ENCODE measurements around the gene MB21D2. TPM values are rescaled to one million over a fixed set of nuclear protein-coding genes. Genes with fewer than 3 reads are reported as not detected.
A peak's percentile ranks its signal among the peaks of the same experiment; 100 is the strongest.

MB21D2 gene
- total RNA-seq, 2 experiments from 2014 or later, result 4.3 to 5.3 TPM

DNA sequence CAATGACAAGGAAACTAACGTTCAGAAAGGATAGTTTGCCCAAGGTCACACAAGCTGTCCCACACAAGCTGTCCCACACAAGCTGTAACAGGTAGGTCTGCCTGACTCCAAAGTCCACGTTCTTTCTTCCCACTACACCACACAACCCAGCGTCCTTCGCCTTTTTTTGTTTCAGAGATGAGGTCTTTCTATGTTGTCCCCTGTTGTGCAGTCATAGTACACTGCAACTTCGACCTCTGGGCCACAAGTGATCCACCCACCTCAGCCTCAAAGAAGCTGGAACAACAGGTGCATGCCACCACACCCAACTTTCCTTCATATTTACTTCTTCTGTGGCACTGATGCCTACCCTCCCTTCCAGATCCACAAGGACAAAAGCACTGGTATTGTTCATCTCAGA lies 21.4 kb downstream of the MB21D2 start:
- Mint-ChIP-seq H3K9me3 (peaks cover 2% of the 10 kb centered on the region), H3K27ac (no peak overlapping the region), H3K4me1 (peaks cover 61% of the 10 kb centered on the region), H3K27me3 (peaks cover 12% of the 10 kb centered on the region), H3K4me3 (no peak overlapping the region), H3K36me3 (peaks cover 27% of the 10 kb centered on the region)
- POLR2A ChIA-PET, result no interaction called here
- DNase-seq (no peak), ATAC-seq (ENCODE audit: low read depth) (no peak)

DNA sequence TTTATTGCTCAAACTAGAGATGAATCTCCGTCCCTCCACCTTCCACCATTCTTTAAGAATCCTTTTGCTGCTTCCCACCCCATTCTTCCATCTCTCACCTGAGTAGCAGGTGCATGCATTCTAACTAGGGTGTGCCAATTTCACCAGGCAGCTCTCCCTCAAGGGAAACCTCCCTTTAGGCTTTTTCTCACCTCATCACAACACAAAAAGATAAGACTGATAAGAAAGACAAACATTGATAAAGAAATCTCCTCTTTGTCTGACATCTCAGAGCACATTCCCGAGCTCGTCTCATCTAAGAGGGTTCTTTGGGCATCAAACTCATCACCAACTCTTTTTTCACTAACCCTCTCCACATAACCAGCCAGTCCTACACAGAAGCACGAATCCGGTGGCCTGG lies 23.0 kb downstream of the MB21D2 start:
- Mint-ChIP-seq H3K36me3 (peaks cover 17% of the 10 kb centered on the region), H3K9me3 (no peaks in the 10 kb centered on the region), H3K4me3 (peak overlapping the region; percentile 47), H3K27ac (peak overlapping the region; percentile 72), H3K4me1 (peaks cover 60% of the 10 kb centered on the region), H3K27me3 (peaks cover 12% of the 10 kb centered on the region)
- DNase-seq, result no peak
- POLR2A ChIA-PET, result no interaction called here
- ATAC-seq (ENCODE audit: low read depth), result no peak

DNA sequence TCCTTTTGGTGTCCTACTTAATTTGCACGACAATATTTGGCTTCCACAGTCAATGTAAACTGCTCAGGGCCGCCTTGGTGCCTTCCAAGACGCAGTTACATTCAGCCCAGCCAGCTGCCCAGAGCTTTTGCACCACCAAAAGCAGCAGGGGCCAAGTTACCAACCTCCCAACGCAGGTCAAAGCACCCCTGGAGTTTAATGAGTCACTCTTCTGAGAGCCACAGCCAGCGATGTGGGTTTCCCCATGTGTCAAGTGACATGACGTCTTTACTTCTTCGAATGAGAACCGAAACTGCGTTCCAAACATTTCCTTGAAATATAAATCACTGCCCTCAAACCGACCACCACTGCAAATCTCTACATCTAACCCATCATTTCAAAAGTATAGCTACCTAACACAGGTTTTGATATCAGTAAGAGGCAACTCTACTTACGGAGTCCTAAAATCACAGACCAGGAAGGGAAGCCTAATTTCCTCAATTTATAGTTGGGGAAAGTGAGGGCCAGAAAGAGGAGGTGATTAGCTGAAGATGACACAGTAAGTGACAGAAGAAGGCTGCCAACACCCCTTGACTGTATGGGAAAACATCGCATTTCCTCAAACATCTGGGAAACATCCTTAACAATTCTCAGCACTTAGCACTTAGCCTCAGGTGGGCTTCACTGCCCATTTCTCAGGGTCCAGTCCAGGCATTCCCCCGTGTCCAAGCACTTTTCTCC lies 24.5 kb downstream of the MB21D2 start:
- DNase-seq (peak; percentile 60), ATAC-seq (ENCODE audit: low read depth) (peak; percentile 95)
- Mint-ChIP-seq H3K36me3 (peaks cover 14% of the 10 kb centered on the region), H3K4me3 (peak overlapping the region; percentile 72), H3K9me3 (no peaks in the 10 kb centered on the region), H3K27ac (peak overlapping the region; percentile 86), H3K4me1 (peaks cover 55% of the 10 kb centered on the region), H3K27me3 (peaks cover 12% of the 10 kb centered on the region)
- POLR2A ChIA-PET, result interaction anchor here (0.5 to 2.1 kb wide), 5 partner anchors 22 to 77 kb away, joined by 3 to 11 read pairs (median 3); partner anchors contain the start of gene MB21D2

DNA sequence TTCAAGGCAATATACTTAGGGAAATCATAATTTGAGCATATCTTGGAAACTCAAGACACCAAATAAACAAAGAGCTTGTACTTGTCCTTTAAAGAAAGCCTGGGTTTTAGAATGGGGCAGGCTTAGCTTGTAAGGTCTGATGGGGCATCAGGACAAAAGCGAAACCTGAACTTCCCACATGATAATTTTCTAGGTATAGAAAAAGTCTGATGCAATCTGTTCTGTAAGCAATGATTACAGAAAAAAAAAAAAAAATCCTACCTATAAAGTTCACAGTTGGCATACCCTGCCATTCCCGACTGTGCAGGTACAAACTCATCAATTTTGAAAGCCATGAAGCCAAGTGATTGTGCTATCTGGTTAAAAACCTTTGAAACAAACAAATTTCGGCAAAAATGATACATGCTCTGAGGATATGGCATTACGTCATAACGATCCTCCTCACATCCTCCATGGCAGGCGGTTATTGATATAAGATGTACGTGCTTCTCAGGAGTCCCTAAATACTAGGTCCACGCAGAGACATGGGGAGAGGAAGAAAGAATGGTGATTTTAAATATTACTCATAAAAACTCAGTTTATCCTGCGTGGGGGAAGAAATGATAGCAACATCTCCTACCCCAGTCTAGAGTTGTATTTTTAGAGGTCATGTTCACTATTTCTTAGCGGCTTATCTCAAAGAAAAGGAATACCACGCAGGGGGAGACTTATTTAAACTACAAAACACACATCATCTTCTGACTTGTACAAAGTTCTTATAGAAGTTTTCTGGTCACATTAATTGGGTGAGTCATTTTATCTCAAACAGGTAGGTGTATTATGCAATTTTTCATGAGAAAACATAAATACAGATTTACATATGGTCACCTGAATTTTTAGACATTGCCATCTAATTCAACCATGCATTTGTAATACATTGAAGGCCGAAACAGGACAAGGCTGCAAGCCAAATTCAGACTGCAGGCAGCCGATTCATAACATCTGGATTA lies 27.0 kb downstream of the MB21D2 start:
- Mint-ChIP-seq H3K27ac (peak overlapping the region; percentile 47), H3K36me3 (peaks cover 6% of the 10 kb centered on the region), H3K27me3 (peaks cover 4% of the 10 kb centered on the region), H3K4me3 (peak overlapping the region; percentile 3), H3K9me3 (no peaks in the 10 kb centered on the region), H3K4me1 (peaks cover 44% of the 10 kb centered on the region)
- DNase-seq (no peak), ATAC-seq (ENCODE audit: low read depth) (no peak)
- POLR2A ChIA-PET, result interaction anchor here (1.0 to 1.4 kb wide), 2 partner anchors 8 to 73 kb away, joined by 3 to 4 read pairs; no protein-coding TSS in a partner anchor

DNA sequence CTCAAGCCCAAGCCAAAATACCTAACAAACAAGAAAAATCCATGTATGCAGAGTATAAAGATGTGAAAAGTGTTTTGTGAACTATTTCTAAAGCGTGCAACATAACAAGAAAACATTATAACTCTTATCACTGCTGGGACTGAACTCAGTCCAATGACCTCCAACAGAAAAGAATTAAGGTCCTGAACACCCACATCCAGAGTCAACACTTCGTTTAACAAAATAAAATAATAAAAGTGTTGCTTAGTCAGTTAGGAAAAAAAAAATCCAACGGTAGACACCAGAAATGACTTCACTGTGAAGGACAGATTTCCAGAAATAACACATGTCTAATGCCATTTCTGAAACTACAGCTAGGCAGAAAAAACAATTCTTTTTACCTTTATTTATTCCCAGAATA lies 28.0 kb downstream of the MB21D2 start:
- POLR2A ChIA-PET, result interaction anchor here (1.0 to 1.2 kb wide), 2 partner anchors 9 kb away, joined by 4 read pairs; no protein-coding TSS in a partner anchor
- peaks cover 6% of the 10 kb centered on the region for H3K36me3 Mint-ChIP-seq
- H3K27me3 Mint-ChIP-seq, result peaks cover 6% of the 10 kb centered on the region
- DNase-seq (no peak), ATAC-seq (ENCODE audit: low read depth) (no peak)
- no peaks in the 10 kb centered on the region for H3K9me3 Mint-ChIP-seq
- no peak overlapping the region for H3K27ac Mint-ChIP-seq
- H3K4me1 Mint-ChIP-seq, result peaks cover 39% of the 10 kb centered on the region
- no peak overlapping the region for H3K4me3 Mint-ChIP-seq

DNA sequence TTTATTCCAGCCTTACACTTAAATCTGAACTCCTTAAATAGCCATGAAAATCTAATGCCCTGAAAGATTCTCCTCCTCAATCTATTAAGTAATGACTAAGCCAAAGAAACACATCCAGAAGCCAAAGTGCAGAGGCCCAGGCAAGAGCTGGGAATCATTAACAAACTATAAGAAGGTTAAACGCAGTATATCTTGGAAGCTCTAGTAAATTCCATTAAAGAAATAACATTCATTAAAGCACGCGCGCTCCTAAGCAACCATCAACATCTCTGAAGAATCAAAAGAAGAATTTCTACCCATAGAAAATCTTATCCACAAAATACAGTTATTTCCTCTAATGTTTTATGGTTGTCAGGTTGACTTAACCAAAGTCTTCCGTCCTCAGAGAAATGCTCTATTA lies 29.5 kb downstream of the MB21D2 start:
- Mint-ChIP-seq H3K27me3 (peaks cover 5% of the 10 kb centered on the region), H3K27ac (no peak overlapping the region), H3K4me3 (no peak overlapping the region), H3K4me1 (peaks cover 31% of the 10 kb centered on the region), H3K9me3 (no peaks in the 10 kb centered on the region), H3K36me3 (peaks cover 4% of the 10 kb centered on the region)
- ATAC-seq (ENCODE audit: low read depth) (no peak), DNase-seq (no peak)
- POLR2A ChIA-PET, result interaction anchor here (1.0 kb wide), 1 partner anchor 29 kb away, joined by 3 read pairs; no protein-coding TSS in a partner anchor

DNA sequence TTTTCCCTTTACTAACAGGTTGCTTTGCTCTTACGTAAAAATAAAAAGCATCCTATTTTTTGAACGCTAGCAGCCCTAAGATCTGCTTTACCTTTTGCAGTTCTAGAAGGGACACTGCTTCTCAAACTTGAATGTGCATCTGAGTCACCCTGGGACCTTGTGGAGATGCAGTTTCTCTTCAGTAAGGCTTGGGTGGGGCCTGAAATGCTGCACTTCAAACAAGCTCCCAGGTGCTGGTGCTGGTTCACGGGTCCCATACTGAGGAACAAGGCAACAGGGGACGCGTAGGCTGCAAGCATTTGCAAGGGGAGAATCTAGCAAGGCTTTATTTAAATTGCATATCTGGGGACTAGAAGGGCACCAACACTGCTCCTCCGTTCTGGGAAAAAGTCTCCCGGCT lies 30.0 kb downstream of the MB21D2 start:
- Mint-ChIP-seq H3K4me1 (peaks cover 27% of the 10 kb centered on the region), H3K36me3 (peaks cover 4% of the 10 kb centered on the region), H3K27me3 (peaks cover 6% of the 10 kb centered on the region), H3K27ac (no peak overlapping the region), H3K4me3 (no peak overlapping the region), H3K9me3 (no peaks in the 10 kb centered on the region)
- DNase-seq (no peak), ATAC-seq (ENCODE audit: low read depth) (no peak)
- POLR2A ChIA-PET, result no interaction called here

DNA sequence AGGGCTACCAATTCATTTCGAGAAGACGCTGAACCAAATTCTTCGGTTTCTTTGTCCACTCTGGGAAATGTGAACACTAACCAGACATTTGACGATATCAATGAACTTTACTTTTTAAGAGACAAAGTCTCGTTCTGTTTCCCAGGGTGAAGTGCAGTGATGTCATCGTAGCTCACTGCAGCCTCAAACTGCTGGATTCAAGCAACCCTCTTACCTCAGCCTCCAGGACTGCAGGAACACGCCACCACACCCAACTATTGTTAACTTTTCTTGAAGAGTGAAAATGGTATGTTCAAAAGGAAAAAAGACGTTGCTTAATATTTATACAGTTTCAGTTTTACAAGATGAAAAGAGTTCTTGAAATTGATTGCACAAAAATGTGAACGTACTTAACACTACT lies 30.6 kb downstream of the MB21D2 start:
- Mint-ChIP-seq H3K36me3 (peaks cover 4% of the 10 kb centered on the region), H3K27ac (no peak overlapping the region), H3K27me3 (peaks cover 6% of the 10 kb centered on the region), H3K9me3 (no peaks in the 10 kb centered on the region), H3K4me3 (peak overlapping the region; percentile 28), H3K4me1 (peaks cover 26% of the 10 kb centered on the region)
- POLR2A ChIA-PET, result no interaction called here
- no peak for ATAC-seq (ENCODE audit: low read depth)
- no peak for DNase-seq

DNA sequence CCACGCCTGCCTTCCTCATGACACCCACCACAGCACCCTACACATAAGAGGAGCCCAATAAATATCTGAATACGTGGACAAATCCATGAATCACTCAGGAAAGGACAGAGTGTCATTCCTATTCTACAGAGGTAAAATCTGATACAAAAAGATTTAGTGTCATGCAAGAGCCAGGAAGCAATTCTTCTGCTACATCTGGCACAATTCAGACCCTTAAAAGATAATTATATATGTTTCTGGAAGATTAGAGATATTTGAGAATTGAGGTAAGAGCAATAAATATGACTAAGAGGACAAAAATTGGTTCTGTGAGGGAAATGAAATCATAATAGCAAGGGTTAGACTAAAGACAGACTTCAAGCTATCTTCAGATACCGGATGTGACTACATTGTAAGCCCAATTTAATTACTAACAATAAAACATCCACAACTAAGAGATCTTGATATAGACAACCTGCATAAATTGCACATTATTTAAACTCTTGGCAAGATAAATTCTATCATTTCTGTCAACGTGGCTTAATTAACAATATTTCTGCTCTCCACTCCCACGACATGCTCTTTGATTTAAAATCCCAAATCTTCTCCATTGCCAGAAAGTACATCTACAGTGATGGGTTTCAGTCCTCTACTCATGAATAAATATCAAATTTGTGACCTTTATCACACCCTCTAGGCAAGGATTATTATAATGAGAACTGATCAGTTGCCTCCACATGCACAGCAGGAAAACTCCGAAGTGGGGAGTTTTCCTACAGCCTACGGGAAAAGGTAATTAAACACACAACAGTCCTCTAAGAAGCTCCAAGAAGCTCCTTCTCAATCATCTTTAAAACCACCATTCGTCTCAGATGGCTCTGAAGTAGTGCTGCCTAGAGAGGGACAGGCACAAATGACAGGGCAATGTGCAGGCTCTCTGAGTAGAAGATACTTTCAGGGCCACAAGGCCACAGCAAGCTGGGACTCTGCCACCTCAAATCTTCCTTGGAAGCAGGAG lies 32.6 kb downstream of the MB21D2 start:
- Mint-ChIP-seq H3K27ac (no peak overlapping the region), H3K4me3 (no peak overlapping the region), H3K27me3 (peaks cover 6% of the 10 kb centered on the region), H3K36me3 (peaks cover 4% of the 10 kb centered on the region), H3K4me1 (peaks cover 14% of the 10 kb centered on the region), H3K9me3 (no peaks in the 10 kb centered on the region)
- POLR2A ChIA-PET, result no interaction called here
- ATAC-seq (ENCODE audit: low read depth), result no peak
- no peak for DNase-seq

DNA sequence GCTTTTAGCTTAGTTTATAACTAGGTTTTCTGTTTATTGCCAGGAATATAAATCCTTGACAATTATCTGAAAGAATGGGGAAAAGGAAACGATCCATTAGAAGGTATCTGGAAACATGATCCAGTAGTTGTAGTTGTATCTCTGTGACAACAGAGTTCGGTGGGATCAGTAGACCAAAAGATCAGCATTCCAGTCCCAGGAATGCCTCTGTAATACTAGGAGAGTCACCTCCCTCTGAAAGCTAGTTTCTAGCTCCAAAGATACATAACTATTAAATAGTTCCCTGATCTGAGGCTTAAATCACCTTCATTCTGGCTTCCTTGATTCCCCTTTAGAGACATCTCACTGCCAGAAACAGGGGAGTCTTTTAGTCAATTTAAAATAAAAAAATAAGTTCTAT lies 34.1 kb downstream of the MB21D2 start:
- Mint-ChIP-seq H3K9me3 (no peaks in the 10 kb centered on the region), H3K36me3 (peaks cover 4% of the 10 kb centered on the region), H3K4me3 (no peak overlapping the region), H3K27ac (no peak overlapping the region), H3K27me3 (peaks cover 6% of the 10 kb centered on the region), H3K4me1 (peaks cover 5% of the 10 kb centered on the region)
- no peak for ATAC-seq (ENCODE audit: low read depth)
- POLR2A ChIA-PET, result no interaction called here
- DNase-seq, result no peak

DNA sequence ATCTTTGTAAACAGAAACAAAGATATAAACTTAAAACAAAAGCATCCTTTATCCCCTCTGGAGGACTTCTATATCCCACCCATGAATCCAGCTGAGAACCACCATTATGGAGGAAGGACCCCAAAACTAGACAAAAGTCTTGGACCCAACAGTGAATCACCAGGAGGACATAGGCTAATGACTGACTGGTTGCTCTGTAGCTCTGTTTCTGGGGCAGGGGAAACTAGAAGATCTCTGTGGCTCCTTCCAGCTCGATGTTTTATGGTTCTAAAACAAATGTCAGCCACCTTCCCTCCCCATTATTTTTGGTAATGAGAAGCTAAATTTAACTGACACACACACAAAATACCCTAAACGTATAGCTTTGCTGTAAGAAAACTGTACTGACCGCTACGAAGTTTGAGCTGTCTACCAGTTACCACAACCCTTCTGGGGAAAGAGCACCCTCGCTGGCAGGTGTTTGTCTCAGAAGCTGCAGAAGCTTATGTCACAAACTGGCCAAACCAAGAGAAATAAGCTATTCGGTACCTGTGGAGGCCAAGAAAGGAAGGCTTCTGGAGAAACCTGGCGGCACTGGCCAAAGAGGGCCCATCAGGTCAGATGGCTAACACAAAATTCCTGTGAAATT lies 36.4 kb downstream of the MB21D2 start:
- peaks cover 6% of the 10 kb centered on the region for H3K27me3 Mint-ChIP-seq
- no peak for DNase-seq
- no peak overlapping the region for H3K27ac Mint-ChIP-seq
- peaks cover 1% of the 10 kb centered on the region for H3K4me1 Mint-ChIP-seq
- no peak overlapping the region for H3K4me3 Mint-ChIP-seq
- ATAC-seq (ENCODE audit: low read depth), result no peak
- POLR2A ChIA-PET, result interaction anchor here (1.1 kb wide), 1 partner anchor 63 kb away, joined by 3 read pairs; no protein-coding TSS in a partner anchor
- no peaks in the 10 kb centered on the region for H3K9me3 Mint-ChIP-seq
- peaks cover 5% of the 10 kb centered on the region for H3K36me3 Mint-ChIP-seq

DNA sequence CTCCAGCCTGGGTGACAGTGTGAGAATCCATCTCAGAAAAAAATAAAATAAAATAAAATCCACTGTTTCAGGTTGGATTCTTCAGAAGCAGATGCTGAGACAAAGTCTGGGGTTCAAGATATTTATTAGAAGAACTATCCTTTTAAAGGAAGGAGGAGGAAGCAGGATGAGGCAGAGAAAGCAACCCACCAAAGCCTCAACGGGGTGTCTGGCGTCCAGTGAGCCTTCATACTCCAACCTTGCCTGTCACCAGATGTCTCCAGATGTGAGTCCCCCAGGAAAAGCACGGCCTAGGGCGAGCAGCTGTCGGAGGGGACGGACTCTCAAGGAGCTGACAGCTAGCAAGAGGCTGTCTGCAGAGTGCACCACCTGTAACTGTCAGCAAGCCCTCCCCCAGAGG lies 37.3 kb downstream of the MB21D2 start:
- Mint-ChIP-seq H3K36me3 (peaks cover 3% of the 10 kb centered on the region), H3K4me1 (peaks cover 6% of the 10 kb centered on the region), H3K4me3 (no peak overlapping the region), H3K27ac (no peak overlapping the region), H3K27me3 (peaks cover 4% of the 10 kb centered on the region), H3K9me3 (no peaks in the 10 kb centered on the region)
- ATAC-seq (ENCODE audit: low read depth) (no peak), DNase-seq (no peak)
- POLR2A ChIA-PET, result no interaction called here

All from activated naive CD8-positive, alpha-beta T cell treated with anti-CD3 and anti-CD28 coated beads, Interleukin-2, amount 10 ng/mL, durations not matched to agents 7 days and 5 days (primary cell).